Mesothelial cell of epicardium (in vitro differentiated cells): ENCODE data around the gene TMTC4. TPM values are rescaled to one million over a fixed set of nuclear protein-coding genes. Genes with fewer than 3 reads are reported as not detected.
A peak's percentile ranks its signal among the peaks of the same experiment; 100 is the strongest.

Experiments
- DNase-seq, 2 experiments: peaks; one replicate each; pipeline ENCODE4 v3.0.0; 2021; ENCODE audit warnings: low spot score in 2 of 2; ENCODE audit not compliant: unreplicated experiment in 2 of 2
- H3K27ac Mint-ChIP-seq: 2 replicates; pipeline ENCODE4 v1.8.0; 2021; ENCODE audit warnings: mixed read lengths
- H3K27me3 Mint-ChIP-seq: 2 replicates; pipeline ENCODE4 v1.8.0; 2021; ENCODE audit warnings: low read depth, mixed read lengths
- H3K36me3 Mint-ChIP-seq: 2 replicates; pipeline ENCODE4 v1.8.0; 2021; ENCODE audit warnings: mixed read lengths
- H3K4me1 Mint-ChIP-seq: 2 replicates; pipeline ENCODE4 v1.8.0; 2021; ENCODE audit warnings: mixed read lengths
- H3K4me3 Mint-ChIP-seq: 2 replicates; pipeline ENCODE4 v1.8.0; 2021; ENCODE audit warnings: mild to moderate bottlenecking, moderate library complexity, mixed read lengths
- H3K9me3 Mint-ChIP-seq: 2 replicates; pipeline ENCODE4 v1.8.0; 2021; ENCODE audit warnings: mixed read lengths
- total RNA-seq: library from RNA; stranded (reverse); gene quantifications from 3 replicates; pipeline ENCODE4 v1.2.1, GENCODE V29; 2021
- TF ChIP-seq, protein P1 (sequence below): fragments of 200-600 bp; sonication (generic); IDR thresholded peaks from one replicate; pipeline ENCODE4 v1.5.0; 2021; ENCODE audit warnings: antibody characterized with exemption; ENCODE audit not compliant: unreplicated experiment

Gene TMTC4
- total RNA-seq, 1 donor from 2014 or later: 37.5 TPM

DNA sequence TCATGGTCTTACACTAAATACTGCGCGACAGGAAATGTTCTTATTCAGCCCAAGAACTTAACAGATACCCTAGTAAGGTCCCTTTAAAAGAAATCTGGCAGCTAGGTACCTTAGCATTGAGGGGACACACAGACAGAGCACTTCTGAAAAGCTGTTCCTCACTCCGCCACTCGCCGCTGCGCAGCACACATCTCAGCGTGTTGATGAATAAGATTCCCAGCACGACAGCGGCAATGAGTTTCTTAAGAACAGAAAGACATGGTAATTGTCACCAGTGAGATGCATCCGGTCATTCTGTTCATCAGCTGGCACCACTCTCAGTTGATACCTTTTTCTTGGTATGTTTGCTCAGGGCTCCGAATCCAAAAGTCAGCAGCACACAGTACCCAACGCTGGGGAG is 39.9 kb downstream of the TMTC4 start:
- Mint-ChIP-seq H3K4me3 (no peak overlapping the region), H3K36me3 (peaks cover 36% of the 10 kb centered on the region), H3K27ac (no peak overlapping the region), H3K27me3 (no peaks in the 10 kb centered on the region), H3K9me3 (no peaks in the 10 kb centered on the region), H3K4me1 (peaks cover 10% of the 10 kb centered on the region)
- no peak for DNase-seq
- TF ChIP-seq, protein P1, sequence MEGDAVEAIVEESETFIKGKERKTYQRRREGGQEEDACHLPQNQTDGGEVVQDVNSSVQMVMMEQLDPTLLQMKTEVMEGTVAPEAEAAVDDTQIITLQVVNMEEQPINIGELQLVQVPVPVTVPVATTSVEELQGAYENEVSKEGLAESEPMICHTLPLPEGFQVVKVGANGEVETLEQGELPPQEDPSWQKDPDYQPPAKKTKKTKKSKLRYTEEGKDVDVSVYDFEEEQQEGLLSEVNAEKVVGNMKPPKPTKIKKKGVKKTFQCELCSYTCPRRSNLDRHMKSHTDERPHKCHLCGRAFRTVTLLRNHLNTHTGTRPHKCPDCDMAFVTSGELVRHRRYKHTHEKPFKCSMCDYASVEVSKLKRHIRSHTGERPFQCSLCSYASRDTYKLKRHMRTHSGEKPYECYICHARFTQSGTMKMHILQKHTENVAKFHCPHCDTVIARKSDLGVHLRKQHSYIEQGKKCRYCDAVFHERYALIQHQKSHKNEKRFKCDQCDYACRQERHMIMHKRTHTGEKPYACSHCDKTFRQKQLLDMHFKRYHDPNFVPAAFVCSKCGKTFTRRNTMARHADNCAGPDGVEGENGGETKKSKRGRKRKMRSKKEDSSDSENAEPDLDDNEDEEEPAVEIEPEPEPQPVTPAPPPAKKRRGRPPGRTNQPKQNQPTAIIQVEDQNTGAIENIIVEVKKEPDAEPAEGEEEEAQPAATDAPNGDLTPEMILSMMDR: no peak

DNA sequence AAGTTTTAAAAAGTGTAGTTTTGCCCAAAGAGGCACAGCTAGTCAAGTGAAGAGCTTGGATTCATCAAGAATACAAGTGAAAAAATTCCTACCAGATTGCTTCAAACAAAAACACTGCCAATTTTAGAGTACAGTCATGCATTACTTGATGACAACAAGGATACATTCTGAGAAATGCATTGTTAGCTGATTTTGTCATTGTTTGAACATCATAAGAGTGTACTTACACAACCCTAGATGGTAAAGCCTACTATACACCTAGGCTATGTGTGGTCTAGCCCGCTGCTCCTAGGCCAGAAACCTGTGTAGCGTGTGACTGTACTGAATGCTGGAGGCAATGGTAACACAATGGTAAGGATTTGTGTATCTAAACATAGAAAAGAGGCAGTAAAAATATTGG is 41.1 kb downstream of the TMTC4 start:
- TF ChIP-seq, protein P1: no peak
- H3K36me3 Mint-ChIP-seq: peaks cover 46% of the 10 kb centered on the region
- no peak for DNase-seq
- no peak overlapping the region for H3K4me3 Mint-ChIP-seq
- peaks cover 12% of the 10 kb centered on the region for H3K4me1 Mint-ChIP-seq
- no peaks in the 10 kb centered on the region for H3K9me3 Mint-ChIP-seq
- H3K27me3 Mint-ChIP-seq: no peaks in the 10 kb centered on the region
- H3K27ac Mint-ChIP-seq: no peak overlapping the region

DNA sequence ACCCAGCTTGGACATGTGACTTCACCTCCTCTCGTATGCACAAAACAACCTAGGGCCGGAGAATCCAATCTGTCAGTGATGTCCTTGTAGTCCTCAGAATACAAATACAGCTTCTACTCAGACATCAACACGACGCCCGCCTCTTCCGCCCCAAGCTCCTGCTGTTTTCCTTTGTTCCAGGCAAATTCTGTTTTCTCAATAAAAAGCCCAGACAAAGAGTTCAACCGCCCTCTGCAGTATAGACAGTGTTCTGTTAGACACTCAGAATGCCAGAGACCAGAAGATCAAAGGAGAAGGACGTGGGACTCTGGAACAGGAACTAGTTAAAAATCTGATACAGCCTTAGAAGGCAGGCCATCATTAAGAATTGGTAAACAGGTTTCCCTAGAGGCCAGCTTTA is 44.0 kb downstream of the TMTC4 start:
- Mint-ChIP-seq H3K36me3 (peaks cover 44% of the 10 kb centered on the region), H3K9me3 (no peaks in the 10 kb centered on the region), H3K27me3 (no peaks in the 10 kb centered on the region), H3K4me3 (no peak overlapping the region), H3K4me1 (peaks cover 12% of the 10 kb centered on the region), H3K27ac (peak overlapping the region; percentile 58)
- DNase-seq: no peak
- TF ChIP-seq, protein P1: no peak

DNA sequence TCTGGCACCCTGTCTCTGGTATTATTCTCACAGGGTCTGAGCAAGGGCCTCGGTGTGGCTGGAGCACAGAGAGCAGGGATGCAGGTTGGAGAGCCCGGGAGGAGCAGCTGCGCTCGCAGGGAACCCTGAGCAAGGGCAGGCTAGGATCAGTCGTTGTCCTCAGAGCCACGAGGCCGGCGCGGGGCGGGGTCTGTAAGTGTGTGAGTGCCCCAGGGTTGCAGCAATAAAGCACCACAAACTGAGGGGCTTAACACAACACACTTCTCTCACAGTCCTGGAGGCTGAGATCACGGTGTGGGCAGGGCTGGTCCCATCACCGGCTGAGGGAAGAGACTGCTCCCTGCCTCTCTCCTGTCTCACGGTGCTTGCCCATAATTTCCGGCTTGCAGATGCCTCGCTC is 47.5 kb downstream of the TMTC4 start:
- Mint-ChIP-seq H3K9me3 (no peaks in the 10 kb centered on the region), H3K36me3 (peaks cover 50% of the 10 kb centered on the region), H3K4me1 (peaks cover 10% of the 10 kb centered on the region), H3K4me3 (no peak overlapping the region), H3K27me3 (no peaks in the 10 kb centered on the region), H3K27ac (no peak overlapping the region)
- TF ChIP-seq, protein P1: no peak
- DNase-seq: no peak

DNA sequence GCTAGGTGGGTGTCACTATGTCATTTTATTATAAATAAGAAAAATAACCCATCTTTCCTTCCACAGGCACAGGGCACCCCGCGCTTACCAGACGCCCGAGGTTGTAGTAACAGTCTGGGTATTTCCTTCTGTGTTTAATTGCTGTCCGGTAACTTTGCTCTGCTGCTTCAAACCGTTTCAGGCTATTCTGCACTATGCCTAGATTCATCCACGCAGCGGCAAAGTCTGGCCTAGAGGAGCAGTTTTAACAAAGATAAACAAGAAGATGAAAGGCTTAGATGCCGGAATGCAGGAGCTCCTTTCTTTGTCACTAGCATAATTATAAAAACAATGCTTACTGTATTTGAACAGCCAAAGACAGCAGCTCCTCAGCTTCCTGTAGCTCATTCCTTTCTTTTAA is 49.1 kb downstream of the TMTC4 start:
- Mint-ChIP-seq H3K36me3 (peaks cover 61% of the 10 kb centered on the region), H3K9me3 (peaks cover 7% of the 10 kb centered on the region), H3K4me3 (no peak overlapping the region), H3K27ac (no peak overlapping the region), H3K27me3 (no peaks in the 10 kb centered on the region), H3K4me1 (peaks cover 2% of the 10 kb centered on the region)
- DNase-seq: no peak
- TF ChIP-seq, protein P1: no peak

DNA sequence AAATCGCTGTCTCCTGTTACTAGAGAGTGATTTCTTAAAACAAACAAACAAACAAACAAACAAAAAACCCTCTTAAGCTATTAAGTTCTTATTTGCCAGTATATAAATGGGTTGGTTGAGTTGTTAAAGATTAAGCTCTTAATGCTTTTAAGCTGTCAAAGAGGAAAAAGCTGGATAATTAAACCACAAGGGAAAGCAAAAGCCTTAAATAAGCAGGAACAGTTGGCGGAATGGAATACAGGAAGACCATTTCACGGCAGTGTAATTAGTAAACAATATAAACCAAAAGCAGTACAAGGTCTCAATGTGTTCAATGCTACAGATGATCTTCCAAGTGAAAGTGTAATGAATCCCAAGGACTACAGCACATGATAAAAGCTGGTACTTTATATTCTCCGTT is 53.8 kb downstream of the TMTC4 start:
- Mint-ChIP-seq H3K4me3 (no peak overlapping the region), H3K9me3 (peaks cover 33% of the 10 kb centered on the region), H3K27ac (no peak overlapping the region), H3K36me3 (peaks cover 66% of the 10 kb centered on the region), H3K27me3 (no peaks in the 10 kb centered on the region), H3K4me1 (no peaks in the 10 kb centered on the region)
- DNase-seq: no peak
- TF ChIP-seq, protein P1: no peak
